Ovary (tissue), 9 donors: ENCODE measurements around the gene USP51. TPM values are rescaled to one million over a fixed set of nuclear protein-coding genes. Genes with fewer than 3 reads are reported as not detected.
"Not testable (repeated sequence)": the region's sequence is repeated elsewhere in the genome, so short reads cannot be mapped to it uniquely, and the experiment has no call there.

Experiments used
- DNase-seq, 5 donors: peaks; one replicate each; pipeline ENCODE4 v3.0.0-alpha.2; 2019 to 2020
- H3K27ac ChIP-seq, 2 donors: fragments of 200-600 bp; one replicate each; pipeline versions ENCODE4 v1.5.1 to v1.8.0; 2019 to 2022
- H3K27me3 ChIP-seq: fragments of 200-600 bp; one replicate; pipeline ENCODE4 v1.8.0; 2022
- H3K36me3 ChIP-seq: fragments of 200-600 bp; sonication (generic); one replicate; pipeline ENCODE4 v1.5.1; 2019
- H3K4me1 ChIP-seq: one replicate; pipeline ENCODE4 v1.8.1; 2013; ENCODE audit warnings: mild to moderate bottlenecking, moderate library complexity; ENCODE audit not compliant: insufficient read depth
- H3K4me3 ChIP-seq: fragments of 200-600 bp; sonication (generic); one replicate; pipeline ENCODE4 v1.5.1; 2017
- H3K9me3 ChIP-seq, 2 donors: fragments of 200-600 bp in 1 of 2; sonication (generic) in 1 of 2; one replicate each; pipeline versions ENCODE4 v1.5.1 to v1.8.1; 2013 to 2019; ENCODE audit warnings: mild to moderate bottlenecking in 1 of 2, moderate library complexity in 1 of 2
- EP300 ChIP-seq: sonication (generic); formaldehyde crosslinking; IDR thresholded peaks from one replicate; pipeline ENCODE4 v1.6.1; 2017; ENCODE audit warnings: antibody characterized with exemption
- POLR2A ChIP-seq: fragments of 450-650 bp; IDR thresholded peaks from one replicate; pipeline ENCODE4 v1.6.1; 2017; ENCODE audit warnings: antibody characterized with exemption, mild to moderate bottlenecking, moderate library complexity
- WGBS, 3 donors: extraction: QIAGEN DNeasy Blood & Tissue Kit in 1 of 3; methylation state at CpG; one replicate each; pipeline versions ENCODE4 v1.1.5 to v1.1.7; 2013 to 2017; 5-methylcytosine and 5-hydroxymethylcytosine counted together
- intact Hi-C, 4 donors: fragments of 100-400 bp; cut with DNase I; formaldehyde crosslinking; loops; one replicate each; pipeline versions ENCODE4 v1.11.0 to v1.15.1; 2022 to 2023
- polyA plus RNA-seq, 2 donors: library from polyadenylated mRNA; stranded (reverse); fragments of 200-250 nt in 1 of 2; fragments of 350-450 nt in 1 of 2; fragmentation: Illumina TruSeq in 1 of 2; extraction: RNeasy Lipid Tissue Mini Kit (QIAGEN cat#74804) in 1 of 2; gene quantifications; one replicate each; pipeline ENCODE4 v1.2.3, GENCODE V29; 2013 to 2014
- total RNA-seq, 7 donors: library from RNA; depleted of rRNA in 2 of 7; stranded (reverse); fragments of >200 nt in 2 of 7; fragmentation: NEBNext Ultra II Directional in 3 of 7; extraction: Animal tissue kit (Norgen Biotek cat#: 25700) in 3 of 7; gene quantifications; one replicate each; pipeline versions ENCODE4 v1.1.0 to v1.2.4, GENCODE V29; 2016 to 2023
- TF ChIP-seq, protein P1 (sequence below), 3 donors: fragments of 450-650 bp in 2 of 3; fragments of 200-600 bp in 1 of 3; IDR thresholded peaks; one replicate each; pipeline versions ENCODE4 v1.5.1 to v1.8.0; 2016 to 2022; ENCODE audit warnings: antibody characterized with exemption in 3 of 3, mild to moderate bottlenecking in 1 of 3
- donor health status: DM: no; HTN: no; CAD: no; lungs with moderate emphysema.
- donor health status: DM: no; HTN: no; CAD: no.
- donor health status: Bipolar disorder and iron deficiency.
- donor health status: DM: yes; HTN: yes; CAD: no.
- donor health status: DM: no; HTN: no; CAD: no.
- donor health status: DM: yes; HTN: yes; CAD: no.

USP51 gene
- total and polyA plus RNA-seq, 9 donors = 2.8 to 12.1 (median 8.1) TPM

DNA sequence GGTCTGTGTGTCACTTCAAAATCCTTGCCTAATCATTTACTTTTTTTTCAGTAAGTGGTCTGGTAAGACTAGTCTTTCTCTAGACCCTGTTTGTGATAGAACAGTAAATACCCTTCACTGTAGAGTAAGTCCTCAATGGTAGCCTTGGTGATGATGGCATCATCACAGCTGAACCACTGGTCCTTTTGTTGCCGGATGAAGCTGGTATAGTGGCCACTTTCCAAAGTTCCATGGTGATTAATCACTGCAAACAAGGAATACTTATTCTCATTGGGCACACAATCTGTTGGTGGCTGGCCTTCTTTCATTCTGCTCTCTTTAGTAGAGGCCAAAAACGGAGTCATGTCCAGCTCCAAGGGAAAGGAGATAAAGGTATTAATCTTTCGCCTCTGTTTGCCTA is 2.9 kb downstream of the USP51 start:
- Histone ChIP-seq H3K27ac (no peak overlapping the region), H3K4me3 (no peak overlapping the region), H3K4me1 (no peaks in the 10 kb centered on the region), H3K27me3 (no peaks in the 10 kb centered on the region), H3K9me3 (no peaks in the 10 kb centered on the region), H3K36me3 (no peaks in the 10 kb centered on the region)
- DNase-seq = no peak
- intact Hi-C loops = no loop called here
- WGBS, 3 donors = 62 to 78% (median 69%) methylated on average over 3 of the region's 3 CpGs
- TF ChIP-seq POLR2A = no peak
- TF ChIP-seq, protein P1, sequence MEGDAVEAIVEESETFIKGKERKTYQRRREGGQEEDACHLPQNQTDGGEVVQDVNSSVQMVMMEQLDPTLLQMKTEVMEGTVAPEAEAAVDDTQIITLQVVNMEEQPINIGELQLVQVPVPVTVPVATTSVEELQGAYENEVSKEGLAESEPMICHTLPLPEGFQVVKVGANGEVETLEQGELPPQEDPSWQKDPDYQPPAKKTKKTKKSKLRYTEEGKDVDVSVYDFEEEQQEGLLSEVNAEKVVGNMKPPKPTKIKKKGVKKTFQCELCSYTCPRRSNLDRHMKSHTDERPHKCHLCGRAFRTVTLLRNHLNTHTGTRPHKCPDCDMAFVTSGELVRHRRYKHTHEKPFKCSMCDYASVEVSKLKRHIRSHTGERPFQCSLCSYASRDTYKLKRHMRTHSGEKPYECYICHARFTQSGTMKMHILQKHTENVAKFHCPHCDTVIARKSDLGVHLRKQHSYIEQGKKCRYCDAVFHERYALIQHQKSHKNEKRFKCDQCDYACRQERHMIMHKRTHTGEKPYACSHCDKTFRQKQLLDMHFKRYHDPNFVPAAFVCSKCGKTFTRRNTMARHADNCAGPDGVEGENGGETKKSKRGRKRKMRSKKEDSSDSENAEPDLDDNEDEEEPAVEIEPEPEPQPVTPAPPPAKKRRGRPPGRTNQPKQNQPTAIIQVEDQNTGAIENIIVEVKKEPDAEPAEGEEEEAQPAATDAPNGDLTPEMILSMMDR (IDR thresholded peaks at IDR 0.05) = no peak
- TF ChIP-seq EP300 = no peak

DNA sequence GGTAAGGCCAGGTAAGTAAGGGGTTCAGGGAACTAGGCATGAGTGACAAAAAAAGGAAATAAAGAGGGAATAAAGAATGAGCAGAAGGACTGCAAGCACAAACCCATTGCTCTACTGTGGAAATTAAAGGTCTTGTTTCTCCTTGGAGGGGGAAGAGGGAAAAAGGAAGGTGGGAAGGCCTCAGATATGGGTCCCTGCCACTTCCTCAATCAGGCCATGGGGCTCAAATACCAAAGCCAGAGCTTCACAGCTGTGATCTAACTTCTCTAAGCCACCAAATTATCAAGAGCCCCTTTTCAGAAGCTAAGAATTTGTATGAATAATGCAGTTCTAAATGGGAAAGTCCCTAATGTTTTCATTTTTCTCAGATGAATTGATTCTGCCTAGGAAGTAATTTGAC is 4.7 kb downstream of the USP51 start:
- H3K9me3 ChIP-seq = no peaks in the 10 kb centered on the region
- no peak overlapping the region for H3K27ac ChIP-seq
- DNase-seq = no peak
- no peaks in the 10 kb centered on the region for H3K36me3 ChIP-seq
- H3K4me1 ChIP-seq = no peaks in the 10 kb centered on the region
- no peaks in the 10 kb centered on the region for H3K27me3 ChIP-seq
- intact Hi-C loops = no loop called here
- TF ChIP-seq EP300 = no peak
- TF ChIP-seq POLR2A = no peak
- TF ChIP-seq, protein P1 (IDR thresholded peaks at IDR 0.05) = no peak
- no peak overlapping the region for H3K4me3 ChIP-seq

DNA sequence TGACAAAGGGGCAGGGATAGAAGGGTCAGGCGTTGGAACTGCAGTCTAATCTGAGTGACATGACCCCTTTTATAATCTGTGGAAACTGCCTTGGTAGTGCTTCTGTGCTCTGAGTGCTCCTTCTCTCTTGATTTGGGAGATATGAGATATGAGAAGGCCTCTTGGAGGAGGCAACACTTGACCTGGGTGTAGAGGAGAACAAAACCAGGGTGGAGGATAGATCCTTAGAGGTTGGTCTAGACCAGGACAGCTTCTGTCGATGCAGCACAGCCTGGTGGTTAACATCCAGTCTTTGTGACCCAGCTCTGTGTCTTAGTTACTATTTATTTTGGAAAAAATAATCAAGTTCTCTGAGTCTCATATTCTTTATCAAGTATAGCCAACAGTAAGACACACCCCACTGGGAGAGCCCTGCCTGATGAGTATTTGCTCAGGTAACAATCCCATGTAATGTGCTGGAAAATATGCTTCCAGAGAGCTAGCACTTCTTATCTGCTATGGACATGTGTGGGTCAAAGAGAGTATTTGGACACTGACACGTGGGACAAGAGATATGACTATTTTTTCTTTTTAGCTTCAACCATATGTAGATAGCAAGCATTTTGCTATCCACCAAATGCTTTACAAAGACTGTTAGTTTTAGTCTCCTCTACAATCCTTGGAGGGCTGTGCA is 9.1 kb downstream of the USP51 start:
- Histone ChIP-seq H3K36me3 (no peaks in the 10 kb centered on the region), H3K4me1 (no peaks in the 10 kb centered on the region), H3K4me3 (no peak overlapping the region), H3K27me3 (no peaks in the 10 kb centered on the region), H3K27ac (no peak overlapping the region), H3K9me3 (no peaks in the 10 kb centered on the region)
- no peak for DNase-seq
- WGBS, 3 donors = 41 to 46% (median 45%) methylated on average over 3 of the region's 3 CpGs
- intact Hi-C loops = no loop called here
- TF ChIP-seq POLR2A = no peak
- TF ChIP-seq, protein P1 (IDR thresholded peaks at IDR 0.05) = no peak
- TF ChIP-seq EP300 = no peak

DNA sequence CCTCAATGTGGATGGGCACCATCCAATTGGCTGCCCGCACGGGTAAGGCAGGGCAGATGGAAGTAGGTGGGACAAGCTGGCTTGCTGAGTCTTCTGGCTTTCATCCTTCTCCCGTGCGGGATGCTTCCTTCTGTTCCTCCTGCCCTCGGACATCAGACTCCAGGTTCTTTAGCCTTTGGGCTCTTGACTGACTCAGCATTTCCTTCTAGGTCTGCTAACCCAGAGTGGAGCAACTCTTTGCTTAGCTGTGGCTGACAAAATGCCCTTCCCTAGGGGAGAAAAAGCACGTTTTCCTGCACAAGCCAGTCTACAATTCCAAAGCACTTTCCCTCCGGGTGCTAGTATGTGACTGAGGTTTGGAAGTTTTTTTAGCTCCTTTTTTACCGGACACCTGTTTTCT is 9.7 kb downstream of the USP51 start:
- H3K27ac ChIP-seq, DNase-seq, H3K36me3 ChIP-seq, H3K27me3 ChIP-seq, intact Hi-C loops, H3K9me3 ChIP-seq, H3K4me3 ChIP-seq, H3K4me1 ChIP-seq: not testable (repeated sequence)
- WGBS, 3 donors = 63 to 81% (median 79%) methylated on average over 6 of the region's 8 CpGs

DNA sequence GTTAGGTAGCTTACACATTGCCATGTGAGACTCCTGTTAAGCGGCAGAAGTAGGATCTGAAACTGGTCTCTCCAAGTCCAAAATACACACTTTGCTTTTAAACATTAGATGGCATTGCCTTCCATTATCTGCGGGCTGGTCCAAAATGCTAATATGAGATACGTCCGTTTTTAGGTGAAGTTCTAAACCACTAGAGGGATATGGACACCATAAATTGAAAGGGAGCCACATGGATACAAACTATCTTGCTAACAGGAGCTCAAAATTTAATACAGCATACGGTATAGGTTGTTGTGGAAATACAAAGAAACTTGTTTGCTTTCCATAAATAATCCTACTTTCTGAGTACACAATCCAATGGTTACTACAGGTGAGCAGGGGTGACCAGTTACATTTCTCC is 23.9 kb downstream of the USP51 start:
- H3K9me3 ChIP-seq, DNase-seq, H3K4me3 ChIP-seq, H3K27ac ChIP-seq, intact Hi-C loops, H3K27me3 ChIP-seq, H3K36me3 ChIP-seq, H3K4me1 ChIP-seq: not testable (repeated sequence)
- no CpG with 5 or more reads among the region's 5 CpGs for WGBS, 3 donors

DNA sequence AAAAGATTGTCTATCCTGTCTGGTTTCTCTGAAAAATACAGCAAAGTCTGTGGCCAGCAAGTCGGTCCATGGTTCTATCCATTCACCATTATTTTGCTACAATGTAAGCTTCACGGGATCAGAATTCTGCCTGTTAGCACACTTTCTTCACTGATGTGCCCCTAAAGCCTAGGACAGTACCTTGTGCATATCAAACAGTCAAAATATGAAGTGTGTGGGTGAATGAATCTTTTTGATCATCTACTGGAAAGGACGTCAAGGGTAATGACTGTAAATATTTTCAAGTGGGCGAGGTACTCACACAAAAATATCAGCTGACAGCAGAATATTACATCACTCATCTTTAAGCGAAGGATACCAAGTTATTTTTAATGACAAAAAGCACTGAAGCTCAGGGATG is 24.5 kb downstream of the USP51 start:
- H3K9me3 ChIP-seq, DNase-seq, H3K27ac ChIP-seq, H3K4me1 ChIP-seq, intact Hi-C loops, H3K4me3 ChIP-seq, H3K27me3 ChIP-seq, H3K36me3 ChIP-seq: not testable (repeated sequence)
- WGBS, 3 donors = no CpG with 5 or more reads among the region's 5 CpGs

DNA sequence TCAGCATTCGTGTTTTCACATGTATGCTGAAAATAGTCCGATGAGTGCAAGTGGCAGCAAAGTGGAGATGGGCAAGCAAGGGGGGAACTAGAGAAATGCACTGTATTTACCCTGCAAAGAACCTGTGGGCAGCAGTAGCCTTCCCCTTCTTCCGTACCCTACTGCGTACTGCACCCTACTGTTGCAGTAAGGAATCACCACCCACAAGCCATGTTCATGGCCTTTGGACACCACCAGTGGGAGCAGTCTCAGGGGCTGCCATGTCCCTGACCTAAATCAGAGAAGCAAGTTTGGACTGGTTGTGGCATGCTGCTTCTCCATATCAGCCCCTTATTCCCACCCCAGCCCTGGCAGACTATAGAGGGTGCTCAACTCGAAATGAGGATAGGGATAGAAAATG is 25.6 kb downstream of the USP51 start:
- intact Hi-C loops, DNase-seq, H3K9me3 ChIP-seq, H3K4me1 ChIP-seq, H3K27ac ChIP-seq, H3K27me3 ChIP-seq, H3K36me3 ChIP-seq, H3K4me3 ChIP-seq: not testable (repeated sequence)
- no CpG with 5 or more reads among the region's 5 CpGs for WGBS, 3 donors

DNA sequence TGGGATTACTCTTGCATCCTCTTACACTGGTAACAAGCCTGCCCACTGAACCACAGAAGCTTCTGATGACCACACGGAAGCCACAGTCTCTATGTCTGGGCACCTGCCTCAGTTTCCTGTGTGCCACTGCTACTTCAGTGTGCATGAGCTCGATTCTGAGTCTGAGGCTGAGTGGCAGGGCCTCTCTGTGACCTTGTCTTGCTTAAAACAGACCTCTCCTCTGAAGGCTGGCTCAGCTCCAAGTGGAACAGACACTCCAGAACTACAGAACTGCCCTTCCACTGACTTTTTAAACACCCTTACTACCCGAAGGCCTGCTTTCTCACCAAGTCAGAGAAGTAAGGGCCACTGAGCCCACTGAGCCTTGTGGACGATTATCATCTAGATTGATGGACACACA is 29.7 kb downstream of the USP51 start:
- H3K4me1 ChIP-seq, H3K27me3 ChIP-seq, H3K9me3 ChIP-seq, H3K36me3 ChIP-seq, DNase-seq, H3K27ac ChIP-seq, intact Hi-C loops, H3K4me3 ChIP-seq: not testable (repeated sequence)
- no CpG with 5 or more reads among the region's 4 CpGs for WGBS, 3 donors

DNA sequence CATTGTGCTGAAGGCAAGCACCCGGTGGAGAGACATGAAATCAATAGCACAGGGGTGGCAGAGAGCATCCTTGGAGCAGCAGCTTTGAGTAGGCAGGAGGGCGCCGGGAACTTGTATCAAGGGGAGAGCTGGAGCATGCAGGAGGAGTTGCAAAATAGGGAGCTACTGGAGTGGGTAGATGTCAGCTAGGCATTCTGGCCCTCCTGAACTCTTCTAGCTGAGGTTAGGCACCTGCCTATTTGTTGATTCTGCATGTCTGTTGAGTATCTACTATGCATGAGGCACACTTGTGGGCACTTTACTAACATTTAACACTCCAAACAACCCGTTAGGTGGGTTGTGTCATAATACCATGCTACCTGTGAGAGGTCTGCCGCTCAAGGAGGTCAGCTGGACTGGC is 30.2 kb downstream of the USP51 start:
- intact Hi-C loops, H3K9me3 ChIP-seq, H3K4me1 ChIP-seq, H3K36me3 ChIP-seq, DNase-seq, H3K4me3 ChIP-seq, H3K27ac ChIP-seq, H3K27me3 ChIP-seq: not testable (repeated sequence)
- no CpG with 5 or more reads among the region's 5 CpGs for WGBS, 3 donors
